GM19397 (cell line): ENCODE measurements around the gene NEK1.
"Not testable (repeated sequence)": the region's sequence is repeated elsewhere in the genome, so short reads cannot be mapped to it uniquely, and the experiment has no call there.

Source experiments
- ATAC-seq: cut with Tn5 transposase; IDR thresholded peaks from one replicate; pipeline ENCODE4 v1.9.1; 2021; ENCODE audit warnings: mild to moderate bottlenecking, moderate library complexity; ENCODE audit not compliant: unreplicated experiment

NEK1 gene

GRCh38 chr4:169601016-169601771 lies 11.2 kb downstream of the NEK1 start:
- no peak for ATAC-seq

- no peak for ATAC-seq
These were observed 17.7 kb downstream of the NEK1 start for GRCh38 chr4:169594560-169595195.

- ATAC-seq: no peak
These were observed 19.3 kb downstream of the NEK1 start for GRCh38 chr4:169593050-169593560.

- ATAC-seq: no peak
These were observed 28.8 kb downstream of the NEK1 start for GRCh38 chr4:169583563-169583962.

GRCh38 chr4:169582706-169583105 lies 29.7 kb downstream of the NEK1 start:
- no peak for ATAC-seq

- ATAC-seq: no peak
These were observed 30.2 kb downstream of the NEK1 start for GRCh38 chr4:169582203-169582602.

- ATAC-seq: no peak
These were observed 38.5 kb downstream of the NEK1 start for GRCh38 chr4:169573889-169574288.

- no peak for ATAC-seq
These were observed 40.9 kb downstream of the NEK1 start for GRCh38 chr4:169571435-169571834.

- not testable (repeated sequence) for ATAC-seq
These were observed 41.4 kb downstream of the NEK1 start for GRCh38 chr4:169571012-169571411.

GRCh38 chr4:169570266-169570665 lies 42.1 kb downstream of the NEK1 start:
- ATAC-seq: not testable (repeated sequence)

GRCh38 chr4:169569188-169569587 lies 43.2 kb downstream of the NEK1 start:
- ATAC-seq: not testable (repeated sequence)

GRCh38 chr4:169567916-169568315 lies 44.5 kb downstream of the NEK1 start:
- ATAC-seq: no peak

- no peak for ATAC-seq
These were observed 46.2 kb downstream of the NEK1 start for GRCh38 chr4:169566021-169566818.

- ATAC-seq: no peak
These were observed 46.8 kb downstream of the NEK1 start for GRCh38 chr4:169565606-169566005.

- no peak for ATAC-seq
These were observed 55.2 kb downstream of the NEK1 start for GRCh38 chr4:169557061-169557636.

GRCh38 chr4:169546548-169546947 lies 65.8 kb downstream of the NEK1 start:
- ATAC-seq: not testable (repeated sequence)

GRCh38 chr4:169540774-169541173 lies 71.6 kb downstream of the NEK1 start:
- no peak for ATAC-seq

GRCh38 chr4:169530048-169530447 lies 82.3 kb downstream of the NEK1 start:
- ATAC-seq: no peak

- ATAC-seq: no peak
These were observed 88.6 kb downstream of the NEK1 start for GRCh38 chr4:169523796-169524195.

GRCh38 chr4:169510617-169511016 lies 101.8 kb downstream of the NEK1 start:
- ATAC-seq: no peak

- ATAC-seq: no peak
These were observed 105.5 kb downstream of the NEK1 start for GRCh38 chr4:169506903-169507302.
